GM19438 (cell line): ENCODE data around the gene MARK3.
A peak's percentile ranks its signal among the peaks of the same experiment; 100 is the strongest.

Experiments
- ATAC-seq: cut with Tn5 transposase; IDR thresholded peaks from one replicate; pipeline ENCODE4 v1.9.1; 2021; ENCODE audit warnings: low read depth; ENCODE audit not compliant: unreplicated experiment

MARK3 gene

GRCh38 chr14:103362780-103363179 is 22.4 kb upstream of the MARK3 start:
- no peak for ATAC-seq

DNA sequence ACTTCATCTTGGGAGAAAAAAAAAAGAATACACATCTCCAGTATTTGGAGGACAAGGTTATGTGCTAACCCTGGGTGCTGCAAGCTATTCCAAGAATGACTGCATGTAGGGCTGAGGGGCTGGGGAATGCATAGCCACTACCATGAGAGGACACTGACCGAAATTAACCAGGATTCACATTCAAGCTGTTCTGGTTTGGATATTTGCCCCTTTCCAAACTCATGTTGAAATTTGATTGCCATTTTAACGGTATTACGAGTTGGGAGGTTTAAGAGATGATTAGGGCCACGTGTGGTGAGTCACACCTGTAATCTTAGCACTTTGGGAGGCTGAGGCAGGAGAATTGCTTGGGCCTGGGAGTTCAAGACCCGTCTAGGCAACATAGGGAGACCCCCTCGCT is 18.5 kb upstream of the MARK3 start:
- ATAC-seq: no peak

DNA sequence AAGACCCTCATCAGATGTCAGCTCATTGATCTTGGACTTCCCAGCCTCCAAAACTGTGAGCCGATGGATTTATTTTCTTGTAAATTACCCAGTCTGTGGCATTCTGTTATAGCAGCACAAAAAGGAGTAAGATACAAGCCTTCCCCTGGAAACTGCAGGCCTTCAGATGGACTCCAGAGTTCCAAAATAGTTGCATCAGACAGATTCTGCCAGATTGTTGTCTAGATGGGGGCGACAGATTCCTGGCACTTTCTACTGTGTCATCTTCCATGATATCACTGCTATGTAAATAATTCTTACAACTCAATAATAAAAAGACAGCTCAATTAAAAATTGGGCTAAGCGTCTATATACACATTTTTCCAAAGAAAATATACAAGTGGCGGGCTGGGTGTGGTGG is 17.2 kb upstream of the MARK3 start:
- ATAC-seq: no peak

DNA sequence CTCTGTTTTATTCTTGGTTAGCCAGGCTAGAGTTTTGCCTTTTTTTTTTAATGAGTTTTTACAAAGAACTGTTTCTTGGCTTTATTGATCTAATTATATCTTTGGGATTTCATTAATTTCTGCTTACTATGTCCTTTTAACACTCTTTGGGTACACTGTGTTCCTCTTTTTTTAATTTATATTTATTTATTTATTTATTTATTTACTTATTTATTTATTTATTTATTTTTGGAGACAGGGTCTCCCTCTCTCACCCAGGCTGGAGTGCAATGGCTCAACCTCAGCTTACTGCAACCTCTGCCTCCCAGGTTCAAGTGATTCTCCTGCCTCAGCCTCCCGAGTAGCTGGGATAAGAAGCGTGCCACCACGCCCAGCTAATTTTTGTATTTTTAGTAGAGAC is 15.1 kb upstream of the MARK3 start:
- no peak for ATAC-seq

- no peak for ATAC-seq
These were observed 13.2 kb upstream of the MARK3 start for GRCh38 chr14:103372017-103372416.

- no peak for ATAC-seq
These were observed 12.5 kb upstream of the MARK3 start for GRCh38 chr14:103372552-103373304.

GRCh38 chr14:103374121-103374520 is 11.1 kb upstream of the MARK3 start:
- ATAC-seq: no peak

DNA sequence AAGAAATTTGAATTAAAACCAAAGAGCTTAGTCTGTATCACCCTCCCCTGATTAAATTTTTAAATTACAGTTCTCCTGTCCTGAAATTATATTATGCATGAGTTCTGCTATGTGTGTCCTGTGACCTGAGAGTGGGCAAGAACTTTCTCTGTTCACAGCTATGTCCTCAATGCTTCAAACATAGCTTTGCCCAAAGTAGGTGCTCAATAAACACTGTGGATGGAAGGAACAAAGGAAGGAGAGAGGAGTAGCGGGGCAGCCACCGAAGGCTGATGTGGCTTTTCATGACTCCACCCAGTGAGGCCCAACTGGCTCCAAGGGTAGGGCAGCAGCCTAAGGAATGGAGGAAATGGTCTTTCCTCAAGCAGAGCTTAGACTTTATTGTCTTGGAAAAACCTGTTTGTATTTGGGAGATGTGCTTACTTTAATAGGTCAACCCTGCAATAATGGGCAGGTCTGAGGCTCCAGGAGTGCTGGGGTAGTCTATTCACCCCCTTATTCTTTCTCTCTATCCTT is 7.6 kb upstream of the MARK3 start:
- no peak for ATAC-seq

DNA sequence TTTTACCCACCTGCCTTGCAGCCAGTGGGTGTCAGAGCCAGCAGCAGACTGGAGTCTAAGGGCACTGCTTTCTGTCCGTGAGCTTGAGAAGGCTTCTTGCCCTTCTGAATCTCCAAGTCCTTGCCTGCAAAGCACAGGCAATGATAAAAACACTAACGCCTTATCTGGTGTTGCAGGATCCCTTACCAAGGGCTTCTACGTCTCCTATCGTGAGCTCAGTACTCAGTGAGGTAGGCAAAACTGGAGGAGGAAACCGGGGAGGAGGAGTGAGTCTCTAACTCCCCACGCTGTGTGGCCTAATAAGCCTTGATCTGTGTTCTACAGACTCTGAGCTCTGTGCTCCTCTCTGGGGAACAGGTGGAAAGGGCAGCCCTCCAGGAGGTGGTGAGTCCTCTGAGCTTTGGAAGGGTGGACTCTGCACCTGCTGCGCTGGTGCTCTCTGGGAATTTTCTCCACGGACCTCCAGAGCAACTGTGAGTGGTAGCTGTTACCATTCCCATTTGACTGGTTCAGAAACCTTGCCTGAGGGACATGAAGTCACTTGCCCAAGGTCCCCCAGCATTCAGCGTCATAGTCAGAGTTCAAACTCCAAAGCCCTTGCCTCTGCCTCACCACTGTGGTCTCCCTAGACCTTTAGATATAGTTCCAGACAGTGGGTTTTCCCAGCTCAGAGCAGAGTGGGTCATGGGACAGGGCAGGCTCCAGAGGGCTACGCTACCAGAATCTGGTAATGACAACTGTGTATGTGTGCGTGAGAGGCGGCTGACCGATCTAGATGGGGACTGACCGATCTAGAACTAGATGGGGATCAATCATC is 7.0 kb upstream of the MARK3 start:
- ATAC-seq: no peak

GRCh38 chr14:103380719-103381377 is 4.4 kb upstream of the MARK3 start:
- ATAC-seq: no peak

- no peak for ATAC-seq
These were observed 2.8 kb upstream of the MARK3 start for GRCh38 chr14:103382376-103382775.

GRCh38 chr14:103384450-103385151 is 614 bp upstream of the MARK3 start:
- ATAC-seq: peak; percentile 5

- ATAC-seq: peak; percentile 16
These were observed 906 bp downstream of the MARK3 start for GRCh38 chr14:103385929-103386712.

DNA sequence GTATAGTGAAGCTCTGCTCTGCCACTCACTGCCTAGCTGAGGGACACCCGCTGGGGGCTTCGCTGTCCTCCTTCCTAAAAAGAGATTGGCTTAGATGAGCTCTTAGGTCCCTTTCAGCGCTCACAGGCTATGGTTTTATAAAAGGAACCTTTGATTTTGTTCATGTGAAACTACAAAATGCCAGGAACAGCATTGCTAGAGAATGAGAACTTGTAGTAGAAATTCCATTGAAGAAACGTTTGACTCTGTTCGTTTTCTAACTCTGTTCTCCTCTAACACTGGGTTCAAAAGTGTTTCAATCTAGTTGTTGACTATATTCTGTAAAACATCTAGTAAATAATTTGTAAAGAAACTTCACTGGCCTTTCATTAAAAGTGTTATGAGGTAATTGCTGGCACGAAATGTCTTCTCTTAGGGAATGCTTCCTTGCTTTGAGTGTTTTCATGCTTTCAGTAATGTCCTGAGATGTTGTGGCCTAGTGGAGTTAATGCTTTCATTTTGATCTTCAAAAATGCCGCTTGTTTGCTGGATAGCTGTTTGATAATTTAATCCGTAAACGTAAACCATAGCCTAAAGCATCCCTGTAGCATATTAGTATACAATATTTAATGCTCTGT is 1.6 kb downstream of the MARK3 start:
- ATAC-seq: no peak

DNA sequence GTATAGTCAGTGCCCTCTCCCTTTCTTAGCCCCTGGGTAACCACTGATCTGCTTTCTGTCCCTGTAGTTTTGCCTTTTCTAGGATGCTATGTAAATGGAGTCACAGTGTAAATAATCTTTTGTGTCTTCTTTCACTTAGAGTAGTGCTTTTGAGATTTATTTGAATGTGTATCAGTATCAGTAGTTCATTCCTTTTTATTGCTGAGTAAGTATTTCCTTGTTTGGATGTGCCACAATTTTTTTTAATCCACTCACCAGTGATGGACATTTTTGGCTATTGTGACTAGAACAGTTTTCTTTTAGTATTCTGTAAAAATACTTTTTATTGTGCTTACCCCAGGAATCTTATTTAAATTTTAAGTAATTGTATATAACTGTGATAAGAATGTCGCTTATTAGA is 3.4 kb downstream of the MARK3 start:
- ATAC-seq: no peak

GRCh38 chr14:103390605-103391004 is 5.4 kb downstream of the MARK3 start:
- ATAC-seq: no peak

GRCh38 chr14:103391048-103391447 is 5.8 kb downstream of the MARK3 start:
- ATAC-seq: no peak

- ATAC-seq: no peak
These were observed 6.9 kb downstream of the MARK3 start for GRCh38 chr14:103392106-103392505.

- no peak for ATAC-seq
These were observed 7.4 kb downstream of the MARK3 start for GRCh38 chr14:103392572-103392971.
